ENCODE measurements around the gene BAHCC1. TPM values are rescaled to one million over a fixed set of nuclear protein-coding genes. Genes with fewer than 3 reads are reported as not detected.

The BAHCC1 gene
- total RNA-seq, 2 experiments from 2014 or later, result 0.40 to 0.65 TPM

- no peak for TF ChIP-seq CTCF (IDR thresholded peaks at IDR 0.05)
- H3K27me3 Mint-ChIP-seq, result peaks cover 2% of the 10 kb centered on the region
- ChIA-PET POLR2A (interaction anchor here (0.6 to 4.2 kb wide), 2 partner anchors 13 to 226 kb away, joined by 3 to 20 read pairs; no protein-coding TSS in a partner anchor), CTCF (interaction anchor here (1.0 kb wide), 1 partner anchor 10 kb away, joined by 4 read pairs; no protein-coding TSS in a partner anchor)
- no peaks in the 10 kb centered on the region for H3K36me3 Mint-ChIP-seq (ENCODE audit: low read depth)
- peaks cover 3% of the 10 kb centered on the region for H3K4me1 Mint-ChIP-seq (ENCODE audit: low read depth)
- H3K9me3 Mint-ChIP-seq, result no peaks in the 10 kb centered on the region
- intact Hi-C loops (cut with micrococcal nuclease), result no loop called here
- DNase-seq, result no peak
- H3K27ac Mint-ChIP-seq, result no peak overlapping the region
- ATAC-seq, result peak; percentile 69
- no peak overlapping the region for H3K4me3 Mint-ChIP-seq
These were observed 99.5 kb downstream of the BAHCC1 start for GRCh38 chr17:81494626-81495377.

- ChIA-PET CTCF (interaction anchor here (0.9 to 3.7 kb wide), 3 partner anchors 10 to 102 kb away, joined by 3 to 15 read pairs (median 4); no protein-coding TSS in a partner anchor), POLR2A (interaction anchor here (2.2 to 4.6 kb wide), 3 partner anchors 10 to 13 kb away, joined by 6 to 23 read pairs (median 18); partner anchors contain the start of gene ACTG1)
- intact Hi-C loops (cut with micrococcal nuclease), result no loop called here
- H3K27me3 Mint-ChIP-seq, result peaks cover 2% of the 10 kb centered on the region
- no peak overlapping the region for H3K4me3 Mint-ChIP-seq
- no peaks in the 10 kb centered on the region for H3K4me1 Mint-ChIP-seq (ENCODE audit: low read depth)
- no peaks in the 10 kb centered on the region for H3K36me3 Mint-ChIP-seq (ENCODE audit: low read depth)
- H3K27ac Mint-ChIP-seq, result no peak overlapping the region
- no peaks in the 10 kb centered on the region for H3K9me3 Mint-ChIP-seq
- DNase-seq (no peak), ATAC-seq (no peak)
- no peak for TF ChIP-seq CTCF (IDR thresholded peaks at IDR 0.05)
These were observed 103.8 kb downstream of the BAHCC1 start for GRCh38 chr17:81498953-81499600.

GRCh38 chr17:81499601-81499970 lies 104.3 kb downstream of the BAHCC1 start:
- no peaks in the 10 kb centered on the region for H3K9me3 Mint-ChIP-seq
- intact Hi-C loops (cut with micrococcal nuclease), result no loop called here
- no peak overlapping the region for H3K4me3 Mint-ChIP-seq
- ATAC-seq (no peak), DNase-seq (no peak)
- POLR2A ChIA-PET, result interaction anchor here (2.2 to 4.6 kb wide), 3 partner anchors 9 to 13 kb away, joined by 6 to 23 read pairs (median 18); partner anchors contain the start of gene ACTG1
- H3K27me3 Mint-ChIP-seq, result peaks cover 1% of the 10 kb centered on the region
- no peak overlapping the region for H3K27ac Mint-ChIP-seq
- no peaks in the 10 kb centered on the region for H3K4me1 Mint-ChIP-seq (ENCODE audit: low read depth)
- CTCF ChIA-PET, result interaction anchor here (1.2 to 3.7 kb wide), 2 partner anchors 15 to 101 kb away, joined by 3 to 15 read pairs; no protein-coding TSS in a partner anchor
- no peaks in the 10 kb centered on the region for H3K36me3 Mint-ChIP-seq (ENCODE audit: low read depth)
- TF ChIP-seq CTCF (IDR thresholded peaks at IDR 0.05), result no peak

GRCh38 chr17:81500047-81500446 lies 104.8 kb downstream of the BAHCC1 start:
- ChIA-PET POLR2A (interaction anchor here (2.2 to 4.6 kb wide), 3 partner anchors 9 to 12 kb away, joined by 6 to 23 read pairs (median 18); partner anchors contain the start of gene ACTG1), CTCF (interaction anchor here (1.2 to 3.7 kb wide), 2 partner anchors 16 to 101 kb away, joined by 3 to 15 read pairs; no protein-coding TSS in a partner anchor)
- Mint-ChIP-seq H3K27ac (no peak overlapping the region), H3K4me1 (ENCODE audit: low read depth) (no peaks in the 10 kb centered on the region), H3K4me3 (no peak overlapping the region), H3K36me3 (ENCODE audit: low read depth) (no peaks in the 10 kb centered on the region), H3K9me3 (no peaks in the 10 kb centered on the region), H3K27me3 (no peaks in the 10 kb centered on the region)
- intact Hi-C loops (cut with micrococcal nuclease), result no loop called here
- no peak for TF ChIP-seq CTCF (IDR thresholded peaks at IDR 0.05)
- ATAC-seq, result no peak
- DNase-seq, result no peak
